GM21737 (cell line): Measurements from ENCODE around the gene IL17F.

Source experiments
- ATAC-seq: cut with Tn5 transposase; IDR thresholded peaks from one replicate; pipeline ENCODE4 v1.9.1; 2021; ENCODE audit warnings: mild to moderate bottlenecking, moderate library complexity; ENCODE audit not compliant: unreplicated experiment

IL17F gene

DNA sequence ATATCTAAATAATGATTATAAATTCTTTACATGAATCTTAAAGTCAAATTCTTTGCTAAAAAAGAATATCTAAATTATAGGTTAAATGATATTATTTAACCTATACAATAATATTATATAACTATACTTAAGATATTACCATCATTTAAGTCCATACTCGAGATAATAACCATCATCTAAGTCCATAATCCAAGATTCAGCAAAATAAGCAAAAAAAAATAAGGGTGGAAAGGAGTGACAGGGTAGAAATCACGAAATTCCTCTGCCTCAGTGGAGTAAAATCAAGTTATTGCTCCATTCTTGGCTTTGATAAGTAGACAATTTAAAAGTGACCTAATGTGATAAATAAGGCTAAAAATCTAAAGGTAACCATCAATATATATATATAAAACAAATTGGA, 48.4 kb downstream of the IL17F start:
- no peak for ATAC-seq

DNA sequence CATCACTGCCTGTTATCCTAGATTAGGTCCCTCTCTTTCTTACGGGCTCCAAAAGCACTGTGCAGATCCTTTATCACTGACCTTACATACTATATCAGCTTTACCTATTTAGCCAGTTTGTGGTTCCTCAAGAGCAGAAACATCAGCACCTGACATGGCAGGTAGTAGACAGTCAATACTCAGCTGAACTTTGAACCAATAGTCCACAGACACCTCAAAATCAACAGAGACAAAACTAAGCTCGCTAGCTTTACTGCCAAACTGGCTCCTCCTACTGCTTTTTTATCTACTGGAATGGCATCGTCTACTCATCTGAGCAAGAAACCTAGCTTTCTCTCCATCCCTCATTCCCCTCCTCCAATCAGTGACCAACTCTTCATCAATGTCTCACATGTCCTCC, 52.5 kb downstream of the IL17F start:
- no peak for ATAC-seq

DNA sequence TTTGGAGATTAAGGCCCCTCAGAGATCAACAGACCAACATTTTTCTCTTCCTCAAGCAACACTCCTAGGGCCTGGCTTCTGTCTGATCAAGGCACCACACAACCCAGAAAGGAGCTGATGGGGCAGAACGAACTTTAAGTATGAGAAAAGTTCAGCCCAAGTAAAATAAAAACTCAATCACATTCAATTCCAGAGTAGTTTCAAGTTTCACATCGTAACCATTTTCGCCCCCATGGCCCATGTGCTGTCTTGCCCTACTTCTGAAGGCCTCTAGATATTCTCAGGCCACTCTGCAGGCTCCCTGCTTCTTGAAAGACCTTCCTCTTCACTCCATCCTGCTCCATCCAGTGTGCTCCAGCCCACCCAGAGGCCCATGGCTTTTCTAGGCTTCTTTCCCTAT, 53.9 kb downstream of the IL17F start:
- ATAC-seq, result no peak

DNA sequence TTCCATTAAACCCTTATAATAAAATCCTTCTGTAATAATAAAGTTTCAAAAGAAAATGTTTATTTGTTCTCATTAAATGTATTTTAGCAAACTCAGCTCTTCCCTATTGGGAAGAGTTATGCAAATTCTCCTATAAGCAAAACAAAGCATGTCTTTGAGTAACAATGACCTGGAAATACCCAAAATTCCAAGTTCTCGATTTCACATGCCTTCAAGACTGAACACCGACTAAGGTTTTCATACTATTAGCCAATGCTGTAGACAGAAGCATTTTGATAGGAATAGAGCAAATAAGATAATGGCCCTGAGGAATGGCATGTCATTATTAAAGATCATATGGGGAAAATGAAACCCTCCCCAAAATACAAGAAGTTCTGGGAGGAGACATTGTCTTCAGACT, 54.3 kb downstream of the IL17F start:
- ATAC-seq, result no peak

DNA sequence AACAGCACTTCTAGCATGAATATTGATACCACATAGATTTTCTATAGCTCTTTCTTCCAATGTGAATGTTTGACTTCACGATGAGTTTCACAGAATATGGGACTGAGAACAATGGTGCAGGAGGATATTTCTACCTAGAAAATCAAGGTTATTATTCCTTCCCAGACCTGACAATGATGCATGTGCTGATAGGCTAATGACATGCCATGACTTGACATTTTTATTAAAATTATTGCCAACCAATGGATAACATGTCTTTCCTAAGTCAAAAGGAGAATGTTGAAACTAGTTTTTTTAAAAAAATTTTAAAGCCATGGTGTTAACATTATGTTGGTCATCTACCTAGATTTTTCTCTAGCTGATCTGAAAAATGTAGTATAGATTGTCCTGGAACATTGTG, 57.2 kb downstream of the IL17F start:
- ATAC-seq, result no peak
